SU-DHL-6 (cell line): ENCODE results near the gene SHROOM1.

Experiments
- H2AFZ ChIP-seq: fragments of 200-600 bp; sonication (generic); 2 replicates; pipeline ENCODE4 v1.6.1; 2014; ENCODE audit warnings: low read depth, mild to moderate bottlenecking, moderate library complexity, mixed read lengths, antibody characterized with exemption, low read length; ENCODE audit not compliant: severe bottlenecking
- H3F3A ChIP-seq: fragments of 200-600 bp; shearing (Covaris generic); 2 replicates; pipeline ENCODE4 v1.6.0; 2016; ENCODE audit warnings: antibody characterized with exemption, mild to moderate bottlenecking; ENCODE audit not compliant: insufficient read depth
- H3K27ac ChIP-seq: fragments of 200-600 bp; sonication (generic); 2 replicates; pipeline ENCODE4 v1.5.1; 2016; ENCODE audit warnings: low read depth, mild to moderate bottlenecking, low read length, moderate library complexity, mixed read lengths
- H3K27me3 ChIP-seq: fragments of 200-600 bp; sonication (generic), shearing (Covaris generic); 2 replicates; pipeline ENCODE4 v1.6.0; 2014; ENCODE audit warnings: mild to moderate bottlenecking, low read length
- H3K36me3 ChIP-seq: fragments of 200-600 bp; sonication (generic); 2 replicates; pipeline ENCODE4 v1.6.1; 2014; ENCODE audit warnings: mild to moderate bottlenecking, low read length, mixed read lengths
- H3K4me2 ChIP-seq: fragments of 300-600, 200-600 bp; shearing (Covaris generic), sonication (generic); 2 replicates; pipeline ENCODE4 v1.6.0; 2014; ENCODE audit warnings: low read length, low read depth, mild to moderate bottlenecking; ENCODE audit not compliant: poor library complexity, severe bottlenecking
- H3K4me3 ChIP-seq: fragments of 200-600 bp; sonication (generic); 2 replicates; pipeline ENCODE4 v1.5.1; 2014; ENCODE audit warnings: antibody characterized with exemption, low read length, mild to moderate bottlenecking, mixed read lengths; ENCODE audit not compliant: insufficient read depth, poor library complexity, severe bottlenecking
- H3K79me2 ChIP-seq: fragments of 200-600 bp; sonication (generic); 2 replicates; pipeline ENCODE4 v1.6.1; 2014; ENCODE audit warnings: mild to moderate bottlenecking, low read length, moderate library complexity; ENCODE audit not compliant: insufficient read depth
- H3K9ac ChIP-seq: fragments of 200-600 bp; sonication (generic); 2 replicates; pipeline ENCODE4 v1.7.0; 2014; ENCODE audit warnings: mild to moderate bottlenecking, low read length
- H3K9me2 ChIP-seq: fragments of 200-600 bp; sonication (generic); replicated peaks from 2 replicates; pipeline ENCODE4 v1.6.1; 2014; ENCODE audit warnings: low read length; ENCODE audit not compliant: insufficient read depth
- H3K9me3 ChIP-seq: fragments of 200-600 bp; sonication (generic); 2 replicates; pipeline ENCODE4 v1.6.1; 2014; ENCODE audit warnings: low read length, mixed read lengths; ENCODE audit not compliant: insufficient read depth
- H4K20me1 ChIP-seq: fragments of 200-600 bp; sonication (generic); 2 replicates; pipeline ENCODE4 v1.6.1; 2014; ENCODE audit warnings: low read depth, mild to moderate bottlenecking, antibody characterized with exemption, low read length, moderate library complexity, mixed read lengths
- CTCF ChIP-seq: fragments of 200-600 bp; sonication (generic); IDR thresholded peaks from one replicate; pipeline ENCODE4 v1.5.1; 2017; ENCODE audit warnings: antibody characterized with exemption, mild to moderate bottlenecking, low read length, moderate library complexity; ENCODE audit not compliant: insufficient read depth, poor library complexity, severe bottlenecking
- EZH2phosphoT487 ChIP-seq: fragments of 200-600 bp; sonication (generic), shearing (Covaris generic); conservative IDR thresholded peaks from 2 replicates; pipeline ENCODE4 v1.6.1; 2018; ENCODE audit warnings: mild to moderate bottlenecking, antibody characterized with exemption, low read length, moderate library complexity, mixed read lengths

Gene SHROOM1

GRCh38 chr5:132802044-132802684 lies 28.3 kb downstream of the SHROOM1 start:
- TF ChIP-seq EZH2phosphoT487 (no peak), CTCF (no peak)
- H3K79me2 ChIP-seq = no peaks in the 10 kb centered on the region
- H4K20me1 ChIP-seq = no peaks in the 10 kb centered on the region
- no peak overlapping the region for H3K27ac ChIP-seq
- H3K9ac ChIP-seq = no peak overlapping the region
- no peaks in the 10 kb centered on the region for H3F3A ChIP-seq
- H3K36me3 ChIP-seq = no peaks in the 10 kb centered on the region
- no peak overlapping the region for H2AFZ ChIP-seq
- H3K27me3 ChIP-seq = no peaks in the 10 kb centered on the region
- H3K4me2 ChIP-seq = no peak overlapping the region
- H3K4me3 ChIP-seq = no peak overlapping the region
- H3K9me3 ChIP-seq = no peaks in the 10 kb centered on the region
- no peaks in the 10 kb centered on the region for H3K9me2 ChIP-seq

GRCh38 chr5:132800545-132800944 lies 29.9 kb downstream of the SHROOM1 start:
- Histone ChIP-seq H4K20me1 (no peaks in the 10 kb centered on the region), H3K4me3 (no peak overlapping the region), H3F3A (no peaks in the 10 kb centered on the region), H3K9me2 (no peaks in the 10 kb centered on the region), H3K36me3 (no peaks in the 10 kb centered on the region), H3K4me2 (no peak overlapping the region), H3K27ac (no peak overlapping the region), H3K79me2 (no peaks in the 10 kb centered on the region), H2AFZ (no peak overlapping the region), H3K9ac (no peak overlapping the region), H3K27me3 (no peaks in the 10 kb centered on the region), H3K9me3 (no peaks in the 10 kb centered on the region)
- TF ChIP-seq EZH2phosphoT487 (no peak), CTCF (no peak)

- H3K9me2 ChIP-seq = no peaks in the 10 kb centered on the region
- no peaks in the 10 kb centered on the region for H3K36me3 ChIP-seq
- no peak overlapping the region for H2AFZ ChIP-seq
- no peaks in the 10 kb centered on the region for H4K20me1 ChIP-seq
- 0 out of 2 replicates have a peak, but pooled peaks cover 2% of the 10 kb centered on the region for H3K27me3 ChIP-seq
- no peaks in the 10 kb centered on the region for H3F3A ChIP-seq
- H3K9me3 ChIP-seq = no peaks in the 10 kb centered on the region
- H3K4me3 ChIP-seq = no peak overlapping the region
- H3K4me2 ChIP-seq = no peak overlapping the region
- H3K79me2 ChIP-seq = no peaks in the 10 kb centered on the region
- H3K27ac ChIP-seq = no peak overlapping the region
- TF ChIP-seq CTCF (no peak), EZH2phosphoT487 (no peak)
- H3K9ac ChIP-seq = no peak overlapping the region
Observed at GRCh38 chr5:132799392-132799791, 31.1 kb downstream of the SHROOM1 start.
